HL-60 (cell line): ENCODE results near the gene TFPI.

Source experiments
- DNase-seq, 2 experiments: peaks; one replicate each; pipeline ENCODE4 v3.0.0-alpha.2; 2010 to 2020; ENCODE audit warnings: low read depth in 1 of 2, low spot score in 1 of 2
- H3K27ac ChIP-seq: fragments of 250-450 bp; sonication (Bioruptor Pico); replicated peaks from 2 replicates; pipeline ENCODE4 v1.5.1; 2020; ENCODE audit warnings: mild to moderate bottlenecking, moderate library complexity
- H3K27me3 ChIP-seq: fragments of 250-450 bp; sonication (Bioruptor Pico); 2 replicates; pipeline ENCODE4 v1.5.1; 2021; ENCODE audit warnings: mild to moderate bottlenecking, moderate library complexity; ENCODE audit not compliant: insufficient read depth, poor library complexity, severe bottlenecking
- H3K4me3 ChIP-seq: replicated peaks from 2 replicates; pipeline ENCODE4 v1.5.1; 2011; ENCODE audit warnings: mild to moderate bottlenecking, control low read depth, low read length; ENCODE audit not compliant: insufficient read depth
- GABPA ChIP-seq: IDR thresholded peaks from 2 replicates; pipeline ENCODE4 v1.6.1; 2012; ENCODE audit warnings: low read depth
- POLR2AphosphoS5 ChIP-seq: IDR thresholded peaks from 2 replicates; pipeline ENCODE4 v1.6.1; 2012; ENCODE audit warnings: low read depth
- SPI1 ChIP-seq: IDR thresholded peaks from 2 replicates; pipeline ENCODE4 v1.6.1; 2012; ENCODE audit warnings: low read depth, mild to moderate bottlenecking, borderline replicate concordance
- TF ChIP-seq, protein P1 (sequence below): IDR thresholded peaks from 2 replicates; pipeline ENCODE4 v1.6.1; 2012; ENCODE audit warnings: low read depth; ENCODE audit not compliant: insufficient replicate concordance
- TF ChIP-seq, protein P2 (sequence below): IDR thresholded peaks from one replicate; pipeline ENCODE4 v1.5.1; 2011; ENCODE audit warnings: low read length, control low read depth, inconsistent platforms; ENCODE audit not compliant: insufficient read depth

Gene TFPI

DNA sequence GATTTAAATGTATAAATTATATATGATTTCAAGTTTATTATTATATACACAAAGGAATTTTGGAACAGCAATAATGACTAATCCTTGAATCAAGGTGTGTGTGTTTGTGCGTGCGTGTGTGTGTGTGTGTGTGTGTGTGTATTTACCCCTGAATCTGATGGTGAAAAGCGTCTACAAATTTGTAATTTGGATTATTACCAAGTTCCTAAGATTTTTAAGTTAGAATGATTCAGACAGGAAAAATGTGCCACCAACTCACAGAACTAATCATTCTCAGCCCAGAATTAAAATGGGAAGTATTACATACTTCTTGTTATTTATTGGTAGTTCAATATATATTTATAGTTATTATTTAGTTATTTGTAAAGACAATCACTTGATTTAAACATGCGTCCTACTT is 118.5 kb downstream of the TFPI start:
- no peak overlapping the region for H3K4me3 ChIP-seq
- H3K27ac ChIP-seq: no peak overlapping the region
- TF ChIP-seq POLR2AphosphoS5 (no peak), SPI1 (no peak), GABPA (no peak)
- TF ChIP-seq, protein P1, sequence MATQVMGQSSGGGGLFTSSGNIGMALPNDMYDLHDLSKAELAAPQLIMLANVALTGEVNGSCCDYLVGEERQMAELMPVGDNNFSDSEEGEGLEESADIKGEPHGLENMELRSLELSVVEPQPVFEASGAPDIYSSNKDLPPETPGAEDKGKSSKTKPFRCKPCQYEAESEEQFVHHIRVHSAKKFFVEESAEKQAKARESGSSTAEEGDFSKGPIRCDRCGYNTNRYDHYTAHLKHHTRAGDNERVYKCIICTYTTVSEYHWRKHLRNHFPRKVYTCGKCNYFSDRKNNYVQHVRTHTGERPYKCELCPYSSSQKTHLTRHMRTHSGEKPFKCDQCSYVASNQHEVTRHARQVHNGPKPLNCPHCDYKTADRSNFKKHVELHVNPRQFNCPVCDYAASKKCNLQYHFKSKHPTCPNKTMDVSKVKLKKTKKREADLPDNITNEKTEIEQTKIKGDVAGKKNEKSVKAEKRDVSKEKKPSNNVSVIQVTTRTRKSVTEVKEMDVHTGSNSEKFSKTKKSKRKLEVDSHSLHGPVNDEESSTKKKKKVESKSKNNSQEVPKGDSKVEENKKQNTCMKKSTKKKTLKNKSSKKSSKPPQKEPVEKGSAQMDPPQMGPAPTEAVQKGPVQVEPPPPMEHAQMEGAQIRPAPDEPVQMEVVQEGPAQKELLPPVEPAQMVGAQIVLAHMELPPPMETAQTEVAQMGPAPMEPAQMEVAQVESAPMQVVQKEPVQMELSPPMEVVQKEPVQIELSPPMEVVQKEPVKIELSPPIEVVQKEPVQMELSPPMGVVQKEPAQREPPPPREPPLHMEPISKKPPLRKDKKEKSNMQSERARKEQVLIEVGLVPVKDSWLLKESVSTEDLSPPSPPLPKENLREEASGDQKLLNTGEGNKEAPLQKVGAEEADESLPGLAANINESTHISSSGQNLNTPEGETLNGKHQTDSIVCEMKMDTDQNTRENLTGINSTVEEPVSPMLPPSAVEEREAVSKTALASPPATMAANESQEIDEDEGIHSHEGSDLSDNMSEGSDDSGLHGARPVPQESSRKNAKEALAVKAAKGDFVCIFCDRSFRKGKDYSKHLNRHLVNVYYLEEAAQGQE: no peak
- TF ChIP-seq, protein P2, sequence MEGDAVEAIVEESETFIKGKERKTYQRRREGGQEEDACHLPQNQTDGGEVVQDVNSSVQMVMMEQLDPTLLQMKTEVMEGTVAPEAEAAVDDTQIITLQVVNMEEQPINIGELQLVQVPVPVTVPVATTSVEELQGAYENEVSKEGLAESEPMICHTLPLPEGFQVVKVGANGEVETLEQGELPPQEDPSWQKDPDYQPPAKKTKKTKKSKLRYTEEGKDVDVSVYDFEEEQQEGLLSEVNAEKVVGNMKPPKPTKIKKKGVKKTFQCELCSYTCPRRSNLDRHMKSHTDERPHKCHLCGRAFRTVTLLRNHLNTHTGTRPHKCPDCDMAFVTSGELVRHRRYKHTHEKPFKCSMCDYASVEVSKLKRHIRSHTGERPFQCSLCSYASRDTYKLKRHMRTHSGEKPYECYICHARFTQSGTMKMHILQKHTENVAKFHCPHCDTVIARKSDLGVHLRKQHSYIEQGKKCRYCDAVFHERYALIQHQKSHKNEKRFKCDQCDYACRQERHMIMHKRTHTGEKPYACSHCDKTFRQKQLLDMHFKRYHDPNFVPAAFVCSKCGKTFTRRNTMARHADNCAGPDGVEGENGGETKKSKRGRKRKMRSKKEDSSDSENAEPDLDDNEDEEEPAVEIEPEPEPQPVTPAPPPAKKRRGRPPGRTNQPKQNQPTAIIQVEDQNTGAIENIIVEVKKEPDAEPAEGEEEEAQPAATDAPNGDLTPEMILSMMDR: no peak
- no peak for DNase-seq
- H3K27me3 ChIP-seq: no peaks in the 10 kb centered on the region

DNA sequence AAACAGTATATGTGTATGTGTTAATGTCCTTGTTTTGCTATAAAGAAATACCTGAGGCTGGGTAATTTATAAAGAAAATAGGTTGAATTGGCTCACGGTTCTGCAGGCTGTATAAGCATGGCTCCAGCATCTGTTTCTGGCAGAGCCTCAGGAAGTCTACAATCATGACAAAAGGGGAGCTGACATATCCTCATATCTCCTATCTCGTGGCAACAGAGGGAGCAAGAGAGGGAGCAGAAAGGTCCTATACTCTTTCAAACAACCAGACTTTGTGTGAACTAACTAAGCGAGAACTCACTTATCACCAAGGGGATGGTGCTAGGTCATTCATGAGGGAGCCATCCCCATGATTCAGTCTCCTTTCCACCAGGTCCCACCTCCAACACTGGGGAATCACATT is 119.2 kb downstream of the TFPI start:
- no peaks in the 10 kb centered on the region for H3K27me3 ChIP-seq
- TF ChIP-seq, protein P1: no peak
- no peak for TF ChIP-seq POLR2AphosphoS5
- TF ChIP-seq, protein P2: no peak
- no peak for TF ChIP-seq SPI1
- TF ChIP-seq GABPA: no peak
- no peak overlapping the region for H3K27ac ChIP-seq
- no peak for DNase-seq
- no peak overlapping the region for H3K4me3 ChIP-seq

DNA sequence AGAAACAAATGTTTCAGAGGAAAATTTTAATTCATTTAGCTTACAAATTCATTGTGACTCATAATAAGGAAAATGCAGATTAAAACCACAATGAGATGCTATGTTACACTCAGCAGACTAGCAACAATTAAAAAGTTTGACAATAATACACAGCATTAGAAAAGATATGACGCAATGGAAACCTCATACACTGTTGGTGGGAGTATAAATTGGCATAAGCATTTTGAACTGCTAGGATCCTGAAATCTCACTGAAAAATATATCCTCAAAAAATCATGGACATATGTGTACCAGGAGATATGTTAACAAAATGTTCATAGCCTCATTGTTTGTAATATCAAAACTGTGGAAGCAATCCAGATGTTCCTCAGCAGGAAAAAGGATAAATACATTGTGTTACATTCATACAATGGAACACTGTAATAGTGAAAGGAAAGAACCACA is 119.9 kb downstream of the TFPI start:
- DNase-seq: no peak

More for the DNA sequence above, 119.9 kb downstream of the TFPI start:
- no peaks in the 10 kb centered on the region for H3K27me3 ChIP-seq
- H3K4me3 ChIP-seq: no peak overlapping the region
- TF ChIP-seq, protein P1: no peak
- TF ChIP-seq POLR2AphosphoS5 (no peak), SPI1 (no peak), GABPA (no peak)
- TF ChIP-seq, protein P2: no peak
- no peak overlapping the region for H3K27ac ChIP-seq
